K562 (cell line): Measurements from ENCODE around the gene GCNT1. TPM values are rescaled to one million over a fixed set of nuclear protein-coding genes. Genes with fewer than 3 reads are reported as not detected.
A peak's percentile ranks its signal among the peaks of the same experiment; 100 is the strongest.

Experiments
- polyA plus RNA-seq, 8 experiments: library from polyadenylated mRNA; depleted of rRNA in 4 of 8; stranded (reverse) in 5 of 8; unstranded in 3 of 8; fragments of >200 nt; fragmentation: Nextera tagmentation in 2 of 8; fragmentation: Illumina TruSeq in 1 of 8; extraction: Ambion mirVana in 2 of 8; extraction: Trizol in 1 of 8; gene quantifications; 2 replicates each; pipeline versions ENCODE4 v1.2.1 to v1.2.3, GENCODE V29; 2011 to 2014; ENCODE audit warnings: inconsistent platforms in 1 of 8, missing spikeins in 1 of 8
- total RNA-seq, 7 experiments: library from RNA; depleted of rRNA in 6 of 7; stranded (reverse); fragments of >200 nt in 6 of 7; fragmentation: Illumina TruSeq in 2 of 7; extraction: Trizol in 2 of 7; gene quantifications; 2 replicates each; pipeline versions ENCODE4 v1.2.1 to v1.2.3, GENCODE V29; 2011 to 2021; ENCODE audit warnings: low replicate concordance in 1 of 7
- TF ChIP-seq, protein P1 (sequence below): fragments of 450-650 bp; IDR thresholded peaks from 2 replicates; pipeline ENCODE4 v1.6.1; 2018; ENCODE audit not compliant: partially characterized antibody
- TF ChIP-seq, protein P2 (sequence below): sonication (generic); formaldehyde crosslinking; IDR thresholded peaks from 2 replicates; pipeline ENCODE4 v1.8.0; 2022; ENCODE audit warnings: missing genetic modification reagents, mild to moderate bottlenecking, moderate library complexity, borderline replicate concordance
- TF ChIP-seq, protein P3 (sequence below): fragments of 200-800 bp; sonication (Bioruptor generic); IDR thresholded peaks from 2 replicates; pipeline ENCODE4 v1.6.1; 2017; ENCODE audit warnings: missing genetic modification characterization, missing compliant biosample characterization

The GCNT1 gene
- total and polyA plus RNA-seq, 9 of the 15 experiments (the other 6 are each of a cell fraction or from before 2014, with no cell fraction given) = 0.01 to 0.71 (median 0.10) TPM

DNA sequence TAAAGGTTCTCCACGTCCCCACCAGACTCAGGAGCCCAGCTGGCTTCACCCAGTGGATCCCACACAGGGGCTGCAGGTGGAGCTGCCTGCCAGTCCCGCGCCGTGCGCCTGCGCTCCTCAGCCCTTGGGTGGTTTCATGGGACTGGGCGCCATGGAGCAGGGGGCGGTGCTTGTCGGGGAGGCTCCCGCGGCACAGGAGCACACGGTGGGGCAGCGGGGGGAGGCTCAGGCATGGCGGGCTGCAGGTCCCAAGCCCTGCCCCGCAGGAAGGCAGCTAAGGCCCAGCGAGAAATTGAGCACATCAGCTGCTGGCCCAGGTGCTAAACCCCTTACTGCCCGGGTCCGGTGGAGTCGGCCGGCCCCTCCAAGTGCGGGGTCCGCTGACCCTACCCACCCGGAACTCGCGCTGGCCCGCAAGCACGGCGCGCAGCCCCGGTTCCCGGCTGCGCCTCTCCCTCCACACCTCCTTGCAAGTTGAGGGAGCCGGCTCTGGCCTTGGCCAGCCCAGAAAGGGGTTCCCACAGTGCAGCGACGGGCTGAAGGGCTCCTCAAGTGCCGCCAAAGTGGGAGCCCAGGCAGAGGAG lies 64.7 kb downstream of the GCNT1 start (continued):
- TF ChIP-seq, protein P1, sequence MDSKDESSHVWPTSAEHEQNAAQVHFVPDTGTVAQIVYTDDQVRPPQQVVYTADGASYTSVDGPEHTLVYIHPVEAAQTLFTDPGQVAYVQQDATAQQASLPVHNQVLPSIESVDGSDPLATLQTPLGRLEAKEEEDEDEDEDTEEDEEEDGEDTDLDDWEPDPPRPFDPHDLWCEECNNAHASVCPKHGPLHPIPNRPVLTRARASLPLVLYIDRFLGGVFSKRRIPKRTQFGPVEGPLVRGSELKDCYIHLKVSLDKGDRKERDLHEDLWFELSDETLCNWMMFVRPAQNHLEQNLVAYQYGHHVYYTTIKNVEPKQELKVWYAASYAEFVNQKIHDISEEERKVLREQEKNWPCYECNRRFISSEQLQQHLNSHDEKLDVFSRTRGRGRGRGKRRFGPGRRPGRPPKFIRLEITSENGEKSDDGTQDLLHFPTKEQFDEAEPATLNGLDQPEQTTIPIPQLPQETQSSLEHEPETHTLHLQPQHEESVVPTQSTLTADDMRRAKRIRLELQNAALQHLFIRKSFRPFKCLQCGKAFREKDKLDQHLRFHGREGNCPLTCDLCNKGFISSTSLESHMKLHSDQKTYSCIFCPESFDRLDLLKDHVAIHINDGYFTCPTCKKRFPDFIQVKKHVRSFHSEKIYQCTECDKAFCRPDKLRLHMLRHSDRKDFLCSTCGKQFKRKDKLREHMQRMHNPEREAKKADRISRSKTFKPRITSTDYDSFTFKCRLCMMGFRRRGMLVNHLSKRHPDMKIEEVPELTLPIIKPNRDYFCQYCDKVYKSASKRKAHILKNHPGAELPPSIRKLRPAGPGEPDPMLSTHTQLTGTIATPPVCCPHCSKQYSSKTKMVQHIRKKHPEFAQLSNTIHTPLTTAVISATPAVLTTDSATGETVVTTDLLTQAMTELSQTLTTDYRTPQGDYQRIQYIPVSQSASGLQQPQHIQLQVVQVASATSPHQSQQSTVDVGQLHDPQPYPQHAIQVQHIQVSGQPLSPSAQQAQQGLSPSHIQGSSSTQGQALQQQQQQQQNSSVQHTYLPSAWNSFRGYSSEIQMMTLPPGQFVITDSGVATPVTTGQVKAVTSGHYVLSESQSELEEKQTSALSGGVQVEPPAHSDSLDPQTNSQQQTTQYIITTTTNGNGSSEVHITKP = peak; percentile 49
- TF ChIP-seq, protein P2, sequence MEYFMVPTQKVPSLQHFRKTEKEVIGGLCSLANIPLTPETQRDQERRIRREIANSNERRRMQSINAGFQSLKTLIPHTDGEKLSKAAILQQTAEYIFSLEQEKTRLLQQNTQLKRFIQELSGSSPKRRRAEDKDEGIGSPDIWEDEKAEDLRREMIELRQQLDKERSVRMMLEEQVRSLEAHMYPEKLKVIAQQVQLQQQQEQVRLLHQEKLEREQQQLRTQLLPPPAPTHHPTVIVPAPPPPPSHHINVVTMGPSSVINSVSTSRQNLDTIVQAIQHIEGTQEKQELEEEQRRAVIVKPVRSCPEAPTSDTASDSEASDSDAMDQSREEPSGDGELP (CRISPR knock-in tag) = peak; percentile 28; the same call in 1 of the 2 replicates
- TF ChIP-seq, protein P3, sequence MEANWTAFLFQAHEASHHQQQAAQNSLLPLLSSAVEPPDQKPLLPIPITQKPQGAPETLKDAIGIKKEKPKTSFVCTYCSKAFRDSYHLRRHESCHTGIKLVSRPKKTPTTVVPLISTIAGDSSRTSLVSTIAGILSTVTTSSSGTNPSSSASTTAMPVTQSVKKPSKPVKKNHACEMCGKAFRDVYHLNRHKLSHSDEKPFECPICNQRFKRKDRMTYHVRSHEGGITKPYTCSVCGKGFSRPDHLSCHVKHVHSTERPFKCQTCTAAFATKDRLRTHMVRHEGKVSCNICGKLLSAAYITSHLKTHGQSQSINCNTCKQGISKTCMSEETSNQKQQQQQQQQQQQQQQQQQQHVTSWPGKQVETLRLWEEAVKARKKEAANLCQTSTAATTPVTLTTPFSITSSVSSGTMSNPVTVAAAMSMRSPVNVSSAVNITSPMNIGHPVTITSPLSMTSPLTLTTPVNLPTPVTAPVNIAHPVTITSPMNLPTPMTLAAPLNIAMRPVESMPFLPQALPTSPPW (CRISPR knock-in tag) = peak; percentile 64
- TF ChIP-seq, all 486 proteins: peak for 10; not testable (repeated sequence) for 476
